ENCODE data around the gene GRID1.

DNA sequence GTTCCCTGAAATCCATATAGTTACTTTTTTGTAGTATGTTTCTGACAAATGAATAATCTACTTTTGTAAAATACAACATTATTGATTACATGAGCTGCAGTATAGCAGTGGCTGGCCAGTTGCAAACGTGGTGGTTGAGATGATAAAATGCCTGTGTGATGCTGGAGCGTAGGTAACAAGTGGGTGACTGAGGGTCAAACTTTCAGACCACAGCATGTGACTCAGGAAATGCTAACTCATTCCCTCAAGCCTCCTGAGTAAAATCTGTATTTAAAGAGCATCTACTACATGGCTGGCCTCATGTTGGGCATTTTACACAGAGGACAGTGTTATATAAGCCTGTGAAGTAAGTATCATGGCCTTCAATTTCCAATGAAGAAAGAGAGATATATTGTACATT, 585.2 kb downstream of the GRID1 start:
- TF ChIP-seq POLR2A (IDR thresholded peaks at IDR 0.05; ENCODE audit: low read depth, low read length) (no peak), TAF1 (IDR thresholded peaks at IDR 0.05; ENCODE audit: low read depth, low read length) (no peak)

Measured in GM12891 (cell line).